Stimulated activated CD4-positive, alpha-beta T cell treated with anti-CD3 and anti-CD28 coated beads, Interleukin-1b, Interleukin-23, amount 100 ng/mL, for 48 hours (primary cell): ENCODE measurements around the gene SHB.

ENCODE experiments used
- DNase-seq: peaks from one replicate; pipeline ENCODE4 v3.0.0-alpha.2; 2020

SHB gene

GRCh38 chr9:37876376-37876775 is 192.7 kb downstream of the SHB start:
- DNase-seq: no peak

- DNase-seq: no peak
These were observed 195.1 kb downstream of the SHB start for GRCh38 chr9:37873955-37874354.

GRCh38 chr9:37870799-37871176 is 198.2 kb downstream of the SHB start:
- DNase-seq: no peak

GRCh38 chr9:37870081-37870798 is 198.8 kb downstream of the SHB start:
- no peak for DNase-seq
